T47D (cell line): Measurements from ENCODE around the gene ZNHIT6.

Source experiments
- DNase-seq, 2 experiments: peaks; one replicate each; pipeline versions ENCODE4 v3.0.0 to v3.0.0-alpha.2; 2011 to 2012; ENCODE audit warnings: low read depth in 1 of 2, low spot score in 1 of 2
- JUND ChIP-seq: IDR thresholded peaks from 2 replicates; pipeline ENCODE4 v1.6.1; 2012; ENCODE audit warnings: low read depth
- in situ Hi-C: cut with HindIII; loops from 2 replicates; pipeline ENCODE4 v1.10.0; 2016; ENCODE audit warnings: low sequenced_read_pairs, low pct_unique_long_range_greater_than_20kb

ZNHIT6 gene

GRCh38 chr1:85607126-85607920 is 100.9 kb downstream of the ZNHIT6 start:
- peak in 1 of 2 experiments; percentile 83 for DNase-seq
- in situ Hi-C loops: no loop called here

GRCh38 chr1:85606414-85606800 is 101.8 kb downstream of the ZNHIT6 start:
- no peak for TF ChIP-seq JUND
- no peak for DNase-seq
- in situ Hi-C loops: no loop called here

More at GRCh38 chr1:85607126-85607920, 100.9 kb downstream of the ZNHIT6 start:
- no peak for TF ChIP-seq JUND

- TF ChIP-seq JUND: no peak
- peak in 1 of 2 experiments; percentile 63 for DNase-seq
- in situ Hi-C loops: no loop called here
Measured at GRCh38 chr1:85605484-85606413, 102.5 kb downstream of the ZNHIT6 start.

GRCh38 chr1:85604298-85604997 is 103.8 kb downstream of the ZNHIT6 start:
- in situ Hi-C loops: no loop called here
- no peak for DNase-seq
- TF ChIP-seq JUND: no peak

- TF ChIP-seq JUND: no peak
- no peak for DNase-seq
- in situ Hi-C loops: no loop called here
Measured at GRCh38 chr1:85603086-85603880, 105.0 kb downstream of the ZNHIT6 start.

- DNase-seq: no peak
- in situ Hi-C loops: no loop called here
- no peak for TF ChIP-seq JUND
Measured at GRCh38 chr1:85602571-85602970, 105.7 kb downstream of the ZNHIT6 start.

GRCh38 chr1:85601901-85602300 is 106.3 kb downstream of the ZNHIT6 start:
- DNase-seq: no peak
- TF ChIP-seq JUND: no peak
- in situ Hi-C loops: no loop called here

GRCh38 chr1:85599681-85600080 is 108.6 kb downstream of the ZNHIT6 start:
- in situ Hi-C loops: no loop called here
- TF ChIP-seq JUND: no peak
- peak in 1 of 2 experiments; percentile 54 for DNase-seq
